GM21717 (cell line): ENCODE data around the gene EML1.
"Not testable (repeated sequence)": the region's sequence is repeated elsewhere in the genome, so short reads cannot be mapped to it uniquely, and the experiment has no call there.

Experiments used
- ATAC-seq: cut with Tn5 transposase; IDR thresholded peaks from one replicate; pipeline ENCODE4 v1.9.1; 2021; ENCODE audit warnings: mild to moderate bottlenecking, moderate library complexity; ENCODE audit not compliant: unreplicated experiment

The EML1 gene

GRCh38 chr14:99755068-99755405 is 38.2 kb upstream of the EML1 start:
- ATAC-seq = no peak

GRCh38 chr14:99755629-99756603 is 37.3 kb upstream of the EML1 start:
- ATAC-seq = no peak

GRCh38 chr14:99756796-99757195 is 36.4 kb upstream of the EML1 start:
- no peak for ATAC-seq

GRCh38 chr14:99757331-99758070 is 35.7 kb upstream of the EML1 start:
- no peak for ATAC-seq

- ATAC-seq = no peak
These were observed 34.9 kb upstream of the EML1 start for GRCh38 chr14:99758121-99758821.

GRCh38 chr14:99758872-99759545 is 34.2 kb upstream of the EML1 start:
- ATAC-seq = no peak

- ATAC-seq = no peak
These were observed 33.7 kb upstream of the EML1 start for GRCh38 chr14:99759546-99759925.

GRCh38 chr14:99760817-99761216 is 32.4 kb upstream of the EML1 start:
- no peak for ATAC-seq

GRCh38 chr14:99762911-99763310 is 30.3 kb upstream of the EML1 start:
- ATAC-seq = not testable (repeated sequence)

GRCh38 chr14:99763527-99764221 is 29.5 kb upstream of the EML1 start:
- ATAC-seq = no peak

- ATAC-seq = no peak
These were observed 28.9 kb upstream of the EML1 start for GRCh38 chr14:99764222-99764706.

- ATAC-seq = no peak
These were observed 24.8 kb upstream of the EML1 start for GRCh38 chr14:99768381-99768780.

- no peak for ATAC-seq
These were observed 24.1 kb upstream of the EML1 start for GRCh38 chr14:99769123-99769522.

- no peak for ATAC-seq
These were observed 23.4 kb upstream of the EML1 start for GRCh38 chr14:99769799-99770198.

GRCh38 chr14:99772371-99773283 is 20.6 kb upstream of the EML1 start:
- no peak for ATAC-seq

GRCh38 chr14:99773521-99774497 is 19.4 kb upstream of the EML1 start:
- ATAC-seq = no peak

GRCh38 chr14:99774556-99775307 is 18.5 kb upstream of the EML1 start:
- no peak for ATAC-seq
